Measurements from ENCODE around the gene LMO2.
"Not testable (repeated sequence)": the region's sequence is repeated elsewhere in the genome, so short reads cannot be mapped to it uniquely, and the experiment has no call there.

LMO2 gene

DNA sequence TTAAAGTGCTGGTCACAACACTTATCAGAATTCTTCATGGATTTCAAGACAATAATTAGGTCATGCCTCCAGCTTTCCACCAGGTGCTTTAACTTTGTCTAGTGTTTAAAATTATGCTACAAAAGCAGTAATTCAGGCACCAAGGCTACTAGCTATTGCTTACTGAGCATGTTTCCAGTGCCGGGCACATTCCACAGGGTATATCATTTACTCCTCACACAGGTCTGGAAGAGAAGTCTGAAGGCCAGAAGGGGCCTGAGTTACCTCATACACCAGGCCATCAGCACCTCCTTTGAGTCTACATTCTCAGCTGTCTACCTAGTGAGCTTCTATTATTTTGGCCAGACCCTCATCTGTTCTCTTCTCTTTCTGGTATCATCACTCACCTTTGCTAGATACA, 41.7 kb upstream of the LMO2 start:
- TF ChIP-seq, protein P1, sequence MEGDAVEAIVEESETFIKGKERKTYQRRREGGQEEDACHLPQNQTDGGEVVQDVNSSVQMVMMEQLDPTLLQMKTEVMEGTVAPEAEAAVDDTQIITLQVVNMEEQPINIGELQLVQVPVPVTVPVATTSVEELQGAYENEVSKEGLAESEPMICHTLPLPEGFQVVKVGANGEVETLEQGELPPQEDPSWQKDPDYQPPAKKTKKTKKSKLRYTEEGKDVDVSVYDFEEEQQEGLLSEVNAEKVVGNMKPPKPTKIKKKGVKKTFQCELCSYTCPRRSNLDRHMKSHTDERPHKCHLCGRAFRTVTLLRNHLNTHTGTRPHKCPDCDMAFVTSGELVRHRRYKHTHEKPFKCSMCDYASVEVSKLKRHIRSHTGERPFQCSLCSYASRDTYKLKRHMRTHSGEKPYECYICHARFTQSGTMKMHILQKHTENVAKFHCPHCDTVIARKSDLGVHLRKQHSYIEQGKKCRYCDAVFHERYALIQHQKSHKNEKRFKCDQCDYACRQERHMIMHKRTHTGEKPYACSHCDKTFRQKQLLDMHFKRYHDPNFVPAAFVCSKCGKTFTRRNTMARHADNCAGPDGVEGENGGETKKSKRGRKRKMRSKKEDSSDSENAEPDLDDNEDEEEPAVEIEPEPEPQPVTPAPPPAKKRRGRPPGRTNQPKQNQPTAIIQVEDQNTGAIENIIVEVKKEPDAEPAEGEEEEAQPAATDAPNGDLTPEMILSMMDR (IDR thresholded peaks at IDR 0.05; ENCODE audit: extremely low read depth, missing control alignments): no peak
- no peak for DNase-seq (ENCODE audit: low spot score)

DNA sequence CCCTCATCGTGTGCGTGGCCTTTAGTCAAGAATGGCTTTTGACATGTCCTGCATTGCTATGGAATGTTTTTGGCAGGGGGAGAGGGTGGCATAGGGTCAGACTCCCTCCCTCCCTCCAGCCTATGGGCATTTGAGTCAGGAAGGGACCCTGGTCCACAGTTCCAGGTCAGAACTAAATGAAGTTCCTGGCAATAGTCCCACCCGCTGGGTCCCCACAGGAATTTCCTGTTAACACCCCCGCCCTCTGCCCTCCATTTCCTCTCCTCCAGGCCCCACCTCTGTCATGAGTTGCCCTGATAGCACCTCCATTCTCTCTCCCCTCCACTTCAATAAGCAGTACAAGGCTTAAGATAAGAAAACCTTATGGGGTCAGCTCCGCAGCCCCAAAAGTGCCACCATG, 40.8 kb upstream of the LMO2 start:
- TF ChIP-seq, protein P1 (IDR thresholded peaks at IDR 0.05; ENCODE audit: extremely low read depth, missing control alignments): no peak
- no peak for DNase-seq (ENCODE audit: low spot score)

DNA sequence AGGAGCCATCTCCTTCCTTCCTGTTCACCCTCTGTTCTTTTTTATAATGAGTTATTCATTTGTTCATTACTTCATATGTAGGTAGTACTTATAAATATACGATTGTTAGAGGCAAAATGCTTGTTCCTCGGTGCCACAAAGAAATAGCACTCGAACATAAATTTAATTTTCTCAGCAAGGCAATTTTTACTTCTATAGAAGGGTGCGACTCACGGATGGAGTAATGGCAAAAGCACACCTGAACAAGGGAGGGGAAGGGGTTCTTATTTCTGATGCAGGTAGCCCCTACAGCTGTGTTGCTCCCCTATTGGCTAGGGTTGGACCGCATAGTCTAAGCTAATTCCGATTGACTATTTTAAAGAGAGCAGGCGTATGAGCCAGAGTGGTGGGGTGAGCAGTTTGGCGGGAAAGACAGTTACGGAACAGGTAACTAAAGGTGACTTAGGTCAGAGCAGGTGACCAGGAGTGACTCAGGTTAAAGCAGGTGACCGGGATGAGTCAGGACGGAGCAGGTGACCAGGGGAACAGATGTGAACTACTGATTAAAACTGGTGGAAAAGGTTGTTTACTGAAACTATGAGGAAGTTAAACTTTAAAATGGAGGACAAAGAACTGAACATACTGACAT, 40.0 kb upstream of the LMO2 start:
- not testable (repeated sequence) for DNase-seq (ENCODE audit: low spot score)

DNA sequence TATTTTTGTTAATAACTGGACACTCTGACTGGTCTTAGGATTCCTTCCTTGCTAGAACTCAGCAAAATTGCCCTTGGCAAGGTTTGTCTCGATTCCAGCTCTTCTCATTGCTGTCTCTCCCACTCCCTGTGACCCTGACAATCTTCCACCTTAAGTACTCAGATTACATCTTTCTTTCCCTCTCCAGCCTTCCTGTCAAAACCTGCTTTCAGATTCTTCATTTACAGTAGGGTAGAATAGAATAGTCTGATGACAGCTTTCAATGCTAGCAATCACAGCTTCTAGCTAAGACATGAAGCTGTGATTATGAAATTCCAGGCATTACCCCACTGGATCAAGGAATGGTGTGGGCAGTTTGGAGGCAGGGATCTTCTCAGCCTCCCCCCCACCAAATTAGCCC, 39.2 kb upstream of the LMO2 start:
- no peak for DNase-seq (ENCODE audit: low spot score)
- TF ChIP-seq, protein P1 (IDR thresholded peaks at IDR 0.05; ENCODE audit: extremely low read depth, missing control alignments): no peak

DNA sequence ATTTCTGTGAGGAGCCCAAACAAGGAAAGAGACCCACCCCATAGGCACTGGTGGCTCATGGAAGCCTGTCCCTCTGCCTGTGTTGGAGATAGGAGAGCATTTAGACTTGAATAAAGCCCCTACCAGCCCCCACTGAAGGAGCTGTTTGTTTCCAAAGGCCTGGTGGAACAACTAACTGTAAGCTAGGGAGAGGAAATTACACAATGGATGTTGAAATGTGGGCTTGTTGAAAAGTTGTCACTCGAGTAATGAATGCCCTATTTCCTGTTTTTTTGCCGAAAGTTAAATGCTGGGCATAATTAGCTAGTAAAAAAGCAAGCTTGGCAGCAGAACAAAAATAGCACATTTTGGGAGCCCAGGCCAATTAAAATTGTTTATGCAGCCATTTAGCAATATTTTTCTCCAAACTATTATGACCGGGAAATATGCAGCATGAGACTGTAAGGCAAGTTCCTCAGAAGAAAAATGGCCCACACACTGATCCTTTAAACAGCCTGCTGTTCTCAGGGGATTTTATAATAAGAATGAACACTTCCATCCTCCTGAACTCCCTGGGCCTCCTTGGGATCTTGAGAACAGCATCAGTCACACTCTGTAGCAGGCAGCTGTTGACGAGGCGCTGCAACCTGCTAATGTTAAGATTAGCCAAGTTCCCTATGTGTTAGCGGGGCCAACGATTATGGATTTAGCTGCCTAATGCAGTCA, 38.6 kb upstream of the LMO2 start:
- TF ChIP-seq, protein P1 (IDR thresholded peaks at IDR 0.05; ENCODE audit: extremely low read depth, missing control alignments): no peak
- DNase-seq (ENCODE audit: low spot score): no peak

DNA sequence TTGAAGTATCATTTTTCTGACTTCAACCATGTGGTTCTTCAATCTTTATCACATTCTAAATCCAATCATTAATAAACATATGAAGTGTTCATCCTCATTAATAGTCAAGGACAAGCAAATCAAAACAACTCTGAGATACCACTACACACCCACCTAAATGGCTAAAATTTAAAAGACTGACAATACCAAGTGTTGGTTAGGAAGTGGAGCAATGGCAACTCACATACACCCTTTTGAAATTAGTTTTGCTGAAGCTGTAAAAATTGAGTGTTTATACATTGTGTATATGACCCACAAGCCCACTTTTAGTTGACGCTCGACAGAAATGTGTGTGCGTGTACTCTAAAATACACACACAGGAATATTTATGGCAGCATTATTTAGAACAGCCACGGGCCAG, 36.7 kb upstream of the LMO2 start:
- no peak for DNase-seq (ENCODE audit: low spot score)
- TF ChIP-seq, protein P1 (IDR thresholded peaks at IDR 0.05; ENCODE audit: extremely low read depth, missing control alignments): no peak

DNA sequence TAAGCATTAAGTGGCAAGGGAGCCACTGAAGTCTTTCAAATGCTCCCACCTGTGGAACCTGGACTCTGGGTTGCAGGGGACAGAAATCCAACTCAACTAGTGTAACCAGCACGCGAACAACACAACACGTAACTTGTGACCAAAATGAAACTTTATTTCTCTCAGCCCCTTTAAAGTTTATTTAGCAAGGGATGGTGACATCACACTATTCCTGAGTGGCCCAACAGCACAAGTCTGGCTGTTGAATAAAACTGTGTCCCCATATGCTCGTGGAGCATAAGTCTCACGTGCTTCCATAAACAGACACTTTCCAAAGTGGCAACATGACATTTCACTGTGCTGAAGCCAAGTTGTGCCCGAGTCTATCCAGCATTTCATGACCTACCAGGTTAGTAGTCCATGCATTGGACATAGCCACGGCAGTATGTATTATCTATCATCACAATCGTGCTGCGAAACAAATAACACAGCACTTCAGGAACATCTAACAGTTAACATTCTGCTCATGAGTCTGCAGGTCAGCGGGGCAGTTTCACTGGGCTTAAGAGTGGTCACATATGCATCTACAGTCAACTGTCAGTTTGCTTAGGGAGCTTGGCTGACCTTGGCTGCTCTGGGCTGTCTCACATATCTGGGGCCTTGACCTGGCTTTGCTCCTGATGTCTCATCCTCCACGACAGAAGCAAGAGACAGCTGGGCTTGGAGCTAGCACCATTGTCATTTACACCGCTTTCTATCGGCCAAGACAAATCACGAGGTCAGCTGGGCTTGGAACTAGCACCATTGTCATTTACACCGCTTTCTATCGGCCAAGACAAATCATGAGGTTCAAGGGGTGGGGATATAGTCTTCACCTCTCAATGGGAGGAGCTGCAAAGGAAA, 35.0 kb upstream of the LMO2 start:
- no peak for DNase-seq (ENCODE audit: low spot score)
- TF ChIP-seq, protein P1 (IDR thresholded peaks at IDR 0.05; ENCODE audit: extremely low read depth, missing control alignments): no peak

Data from GM20000 (cell line).